Renal pelvis (tissue), 12 donors: ENCODE measurements around the gene WDR62. TPM values are rescaled to one million over a fixed set of nuclear protein-coding genes. Genes with fewer than 3 reads are reported as not detected.

ENCODE experiments used
- DNase-seq: peaks from one replicate; pipeline ENCODE4 v3.0.0-alpha.2; 2013
- long read RNA-seq, 16 experiments: transcript quantifications; one replicate each; lab custom pipeline, GENCODE V29; 2026
- polyA plus RNA-seq, 3 donors: library from polyadenylated mRNA; unstranded; fragments of 120-200 nt; gene quantifications; one replicate each; pipeline ENCODE4 v1.2.1, GENCODE V29; 2013; ENCODE audit not compliant: insufficient read length in 3 of 3

Gene WDR62
- polyA plus RNA-seq, result 1 to 10 TPM; 4.9 to 6.8 (median 5.4) TPM
- long read RNA-seq, donor 1, partial matches to known transcripts, result 0 of 1 reads
- long read RNA-seq, donor 1, other reads (novel, unspliced or antisense), result 0 of 1 reads
- long read RNA-seq, donor 2, result 0 reads
- long read RNA-seq, donor 3, result 0 reads
- long read RNA-seq, donor 4, result 0 reads
- long read RNA-seq, donor 5, result 0 reads
- long read RNA-seq, donor 6, result 0 reads
- long read RNA-seq, donor 7, result 0 reads
- long read RNA-seq, donor 8, result 0 reads
- long read RNA-seq, donor 9, result 0 reads
- long read RNA-seq, donor 10, partial matches to known transcripts, result 7 of 8 reads
- long read RNA-seq, donor 10, other reads (novel, unspliced or antisense), result 0 of 8 reads
- long read RNA-seq, donor 11, result 0 reads
- long read RNA-seq, donor 12, result 0 reads
- long read RNA-seq, donor 13, result 0 reads
- long read RNA-seq, donor 14, result 0 reads
- long read RNA-seq, donor 15, full-length matches to known transcripts, result 1 of 1 reads
- long read RNA-seq, donor 15, partial matches to known transcripts, result 0 of 1 reads
- long read RNA-seq, donor 15, other reads (novel, unspliced or antisense), result 0 of 1 reads
- long read RNA-seq, donor 16, result 0 reads

GRCh38 chr19:36054733-36055686 lies at the start of gene WDR62:
TSS of gene WDR62 (plus strand) at chr19:36054897. CDS start at chr19:36054972, 75 bp downstream.
- DNase-seq, result peak; percentile 92

GRCh38 chr19:36006955-36007354 lies 47.7 kb upstream of the WDR62 start:
- DNase-seq, result no peak

- DNase-seq, result peak; percentile 77
Observed at GRCh38 chr19:36008336-36008978, 46.2 kb upstream of the WDR62 start, which contains the start of gene SYNE4. TSS of gene SYNE4 (minus strand) at chr19:36008813. CDS start at chr19:36008681, 132 bp downstream.

- no peak for DNase-seq
Observed at GRCh38 chr19:36009220-36009619, 45.5 kb upstream of the WDR62 start.

GRCh38 chr19:36009633-36010379 lies 44.9 kb upstream of the WDR62 start:
- DNase-seq, result no peak

- no peak for DNase-seq
Observed at GRCh38 chr19:36010402-36010801, 44.3 kb upstream of the WDR62 start.

GRCh38 chr19:36013280-36014011 lies 41.3 kb upstream of the WDR62 start:
- DNase-seq, result no peak

GRCh38 chr19:36014012-36014924 lies 40.4 kb upstream of the WDR62 start, which contains the start of gene ALKBH6:
TSS of gene ALKBH6 (minus strand) at chr19:36014213. CDS start at chr19:36013397, 816 bp downstream.
- DNase-seq, result peak; percentile 99

GRCh38 chr19:36019061-36019670 lies 35.5 kb upstream of the WDR62 start:
- no peak for DNase-seq

- DNase-seq, result no peak
Observed at GRCh38 chr19:36023432-36023831, 31.3 kb upstream of the WDR62 start.

- no peak for DNase-seq
Observed at GRCh38 chr19:36025541-36025940, 29.2 kb upstream of the WDR62 start.

- no peak for DNase-seq
Observed at GRCh38 chr19:36026091-36026876, 28.4 kb upstream of the WDR62 start.

GRCh38 chr19:36027696-36028095 lies 27.0 kb upstream of the WDR62 start:
- no peak for DNase-seq

- no peak for DNase-seq
Observed at GRCh38 chr19:36028313-36029041, 26.2 kb upstream of the WDR62 start.

GRCh38 chr19:36030264-36031148 lies 24.2 kb upstream of the WDR62 start:
- no peak for DNase-seq

- DNase-seq, result no peak
Observed at GRCh38 chr19:36031308-36031707, 23.4 kb upstream of the WDR62 start.
